CD14-positive monocyte (primary cell): ENCODE data around the gene FCRL6. TPM values are rescaled to one million over a fixed set of nuclear protein-coding genes. Genes with fewer than 3 reads are reported as not detected.

Experiments used
- DNase-seq, 3 donors: peaks; one replicate each; pipeline ENCODE4 v3.0.0-alpha.2; 2011 to 2022
- H2AFZ ChIP-seq: 2 replicates; pipeline ENCODE4 v1.6.0; 2012; ENCODE audit warnings: mild to moderate bottlenecking, low read depth, low read length, inconsistent platforms; ENCODE audit not compliant: insufficient read depth, poor library complexity, severe bottlenecking
- H3K27ac ChIP-seq, 2 donors: 1 replicate in 1 of 2; 2 replicates in 1 of 2; pipeline ENCODE4 v1.5.1; 2012 to 2013; ENCODE audit warnings: low read length in 2 of 2, control low read depth in 1 of 2, inconsistent platforms in 1 of 2, low read depth in 1 of 2, mild to moderate bottlenecking in 1 of 2
- H3K27me3 ChIP-seq, 2 donors: one replicate each; pipeline versions ENCODE4 v1.6.0 to v1.6.1; 2011 to 2013; ENCODE audit warnings: low read length in 2 of 2; ENCODE audit not compliant: control insufficient read depth in 2 of 2, insufficient read depth in 2 of 2
- H3K36me3 ChIP-seq, 2 donors: replicated peaks in 1 of 2; 1 replicate in 1 of 2; 2 replicates in 1 of 2; pipeline versions ENCODE4 v1.5.1 to v1.6.1; 2012 to 2013; ENCODE audit warnings: low read length in 2 of 2, control low read depth in 1 of 2, inconsistent platforms in 1 of 2, mild to moderate bottlenecking in 1 of 2; ENCODE audit not compliant: insufficient read depth in 2 of 2, control insufficient read depth in 1 of 2
- H3K4me1 ChIP-seq, 2 donors: 1 replicate in 1 of 2; 2 replicates in 1 of 2; pipeline versions ENCODE4 v1.5.1 to v1.6.1; 2012 to 2013; ENCODE audit warnings: low read length in 2 of 2, control low read depth in 1 of 2, inconsistent platforms in 1 of 2, mild to moderate bottlenecking in 1 of 2, moderate library complexity in 1 of 2; ENCODE audit not compliant: insufficient read depth in 2 of 2, control insufficient read depth in 1 of 2
- H3K4me2 ChIP-seq: replicated peaks from 2 replicates; pipeline ENCODE3; 2012; ENCODE audit warnings: low read length, moderate library complexity, mild to moderate bottlenecking; ENCODE audit not compliant: poor library complexity, severe bottlenecking; ENCODE audit errors: extremely low read depth
- H3K4me3 ChIP-seq, 3 experiments: fragments of 200-600 bp in 1 of 3; sonication (generic) in 1 of 3; replicated peaks in 1 of 3; 1 replicate in 2 of 3; 2 replicates in 1 of 3; pipeline ENCODE4 v1.5.1; 2011 to 2013; ENCODE audit warnings: low read length in 3 of 3, mild to moderate bottlenecking in 3 of 3, control low read depth in 2 of 3, low read depth in 2 of 3, inconsistent platforms in 1 of 3, moderate library complexity in 1 of 3
- H3K79me2 ChIP-seq: 2 replicates; pipeline ENCODE4 v1.6.0; 2012; ENCODE audit warnings: mild to moderate bottlenecking, control low read depth, inconsistent platforms, low read length, moderate library complexity; ENCODE audit not compliant: insufficient read depth
- H3K9ac ChIP-seq: 2 replicates; pipeline ENCODE4 v1.6.0; 2017; ENCODE audit warnings: low read length, mild to moderate bottlenecking; ENCODE audit not compliant: insufficient read depth, poor library complexity, severe bottlenecking
- H3K9me3 ChIP-seq, 2 donors: replicated peaks in 1 of 2; 1 replicate in 1 of 2; 2 replicates in 1 of 2; pipeline versions ENCODE4 v1.5.1 to v1.6.1; 2012 to 2013; ENCODE audit warnings: low read length in 2 of 2, control low read depth in 1 of 2; ENCODE audit not compliant: control insufficient read depth in 1 of 2, insufficient read depth in 1 of 2
- H4K20me1 ChIP-seq: 2 replicates; pipeline ENCODE4 v1.6.0; 2012; ENCODE audit warnings: mild to moderate bottlenecking, low read length, control low read depth, moderate library complexity; ENCODE audit not compliant: insufficient read depth
- H3K27ac Mint-ChIP-seq, 7 donors: one replicate each; pipeline ENCODE4 v1.8.0; 2020; ENCODE audit warnings: mild to moderate bottlenecking in 7 of 7, mixed read lengths in 7 of 7, moderate library complexity in 6 of 7, inconsistent platforms in 2 of 7
- H3K27me3 Mint-ChIP-seq, 3 donors: one replicate each; pipeline ENCODE4 v1.8.0; 2021 to 2022; ENCODE audit warnings: low read depth in 3 of 3, mild to moderate bottlenecking in 3 of 3, mixed read lengths in 3 of 3, moderate library complexity in 3 of 3, inconsistent platforms in 1 of 3
- H3K36me3 Mint-ChIP-seq, 2 donors: one replicate each; pipeline ENCODE4 v1.8.0; 2020; ENCODE audit warnings: mixed read lengths in 2 of 2, inconsistent platforms in 1 of 2, mild to moderate bottlenecking in 1 of 2
- H3K4me1 Mint-ChIP-seq: one replicate; pipeline ENCODE4 v1.8.0; 2020; ENCODE audit warnings: mild to moderate bottlenecking, mixed read lengths
- H3K4me3 Mint-ChIP-seq, 2 donors: one replicate each; pipeline ENCODE4 v1.8.0; 2020; ENCODE audit warnings: mild to moderate bottlenecking in 2 of 2, mixed read lengths in 2 of 2, moderate library complexity in 1 of 2
- H3K9me3 Mint-ChIP-seq, 7 donors: one replicate each; pipeline ENCODE4 v1.8.0; 2020 to 2022; ENCODE audit warnings: mixed read lengths in 7 of 7, mild to moderate bottlenecking in 6 of 7, moderate library complexity in 6 of 7, inconsistent platforms in 2 of 7
- WGBS: methylation state at CpG from one replicate; pipeline ENCODE4 v1.1.5; 2013; ENCODE audit warnings: missing lambda C conversion rate; ENCODE audit not compliant: insufficient coverage; 5-methylcytosine and 5-hydroxymethylcytosine counted together
- intact Hi-C, 2 donors: fragments of 100-400 bp; cut with micrococcal nuclease; formaldehyde crosslinking; loops; one replicate each; pipeline versions ENCODE4 v1.15.0 to v1.15.1; 2023
- polyA plus RNA-seq, 3 donors: library from polyadenylated mRNA; depleted of rRNA in 1 of 3; unstranded in 2 of 3; stranded (reverse) in 1 of 3; fragments of 300-500 nt in 2 of 3; fragments of >200 nt in 1 of 3; fragmentation: Illumina TruSeq in 2 of 3; gene quantifications; 1 replicate in 2 of 3; 2 replicates in 1 of 3; pipeline ENCODE4 v1.2.3, GENCODE V29; 2012 to 2021
- TF ChIP-seq, protein P1 (sequence below): fragments of 200-600 bp; IDR thresholded peaks from one replicate; pipeline ENCODE4 v1.8.0; 2022; ENCODE audit warnings: antibody characterized with exemption, mild to moderate bottlenecking

Gene FCRL6
- polyA plus RNA-seq, 3 donors, result 0.15 to 0.36 (median 0.17) TPM

DNA sequence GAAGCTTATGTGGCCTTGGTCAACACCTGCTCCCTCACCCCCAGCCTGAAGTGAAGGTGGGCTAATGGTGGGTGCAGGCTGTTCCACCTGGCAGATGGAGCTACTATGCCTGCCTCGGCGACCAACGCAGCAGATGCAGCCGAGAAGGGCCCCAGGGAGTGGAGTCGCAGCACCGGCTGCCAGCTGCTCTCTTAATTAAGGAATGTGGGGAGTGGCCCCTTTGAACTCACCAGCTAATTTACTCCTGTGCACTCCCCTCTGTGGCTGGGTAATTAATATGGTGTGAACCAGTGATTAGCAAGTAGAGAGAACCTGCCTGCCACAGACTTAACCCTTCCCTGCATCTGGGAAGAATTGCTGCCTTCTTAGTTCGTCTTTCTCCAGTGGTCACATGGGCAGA lies 21.2 kb downstream of the FCRL6 start:
- H3K9ac ChIP-seq, result no peak overlapping the region
- H3K4me1 Mint-ChIP-seq, result peaks cover 53% of the 10 kb centered on the region
- intact Hi-C loops, result no loop called here
- TF ChIP-seq, protein P1, sequence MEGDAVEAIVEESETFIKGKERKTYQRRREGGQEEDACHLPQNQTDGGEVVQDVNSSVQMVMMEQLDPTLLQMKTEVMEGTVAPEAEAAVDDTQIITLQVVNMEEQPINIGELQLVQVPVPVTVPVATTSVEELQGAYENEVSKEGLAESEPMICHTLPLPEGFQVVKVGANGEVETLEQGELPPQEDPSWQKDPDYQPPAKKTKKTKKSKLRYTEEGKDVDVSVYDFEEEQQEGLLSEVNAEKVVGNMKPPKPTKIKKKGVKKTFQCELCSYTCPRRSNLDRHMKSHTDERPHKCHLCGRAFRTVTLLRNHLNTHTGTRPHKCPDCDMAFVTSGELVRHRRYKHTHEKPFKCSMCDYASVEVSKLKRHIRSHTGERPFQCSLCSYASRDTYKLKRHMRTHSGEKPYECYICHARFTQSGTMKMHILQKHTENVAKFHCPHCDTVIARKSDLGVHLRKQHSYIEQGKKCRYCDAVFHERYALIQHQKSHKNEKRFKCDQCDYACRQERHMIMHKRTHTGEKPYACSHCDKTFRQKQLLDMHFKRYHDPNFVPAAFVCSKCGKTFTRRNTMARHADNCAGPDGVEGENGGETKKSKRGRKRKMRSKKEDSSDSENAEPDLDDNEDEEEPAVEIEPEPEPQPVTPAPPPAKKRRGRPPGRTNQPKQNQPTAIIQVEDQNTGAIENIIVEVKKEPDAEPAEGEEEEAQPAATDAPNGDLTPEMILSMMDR, result no peak
- 87% methylated on average over 3 of the region's 7 CpGs for WGBS
- no peaks in the 10 kb centered on the region for H3K36me3 ChIP-seq
- no peak overlapping the region for H3K4me2 ChIP-seq
- H2AFZ ChIP-seq, result no peak overlapping the region
- H3K36me3 Mint-ChIP-seq, result peaks cover 0 to 3% of the 10 kb centered on the region in 2 donors
- DNase-seq, result no peak
- H3K9me3 ChIP-seq, result no peaks in the 10 kb centered on the region
- peaks cover 36 to 37% of the 10 kb centered on the region in 2 donors for H3K4me1 ChIP-seq
- no peak overlapping the region for H3K27ac ChIP-seq
- H3K79me2 ChIP-seq, result no peaks in the 10 kb centered on the region
- H3K27ac Mint-ChIP-seq, result no peak overlapping the region
- H4K20me1 ChIP-seq, result no peaks in the 10 kb centered on the region
- H3K27me3 ChIP-seq, result no peaks in the 10 kb centered on the region
- peaks cover under 1 to 10% (median 6%) of the 10 kb centered on the region in 3 donors for H3K27me3 Mint-ChIP-seq
- H3K4me3 ChIP-seq, result no peak overlapping the region
- no peaks in the 10 kb centered on the region for H3K9me3 Mint-ChIP-seq
- H3K4me3 Mint-ChIP-seq, result no peak overlapping the region

DNA sequence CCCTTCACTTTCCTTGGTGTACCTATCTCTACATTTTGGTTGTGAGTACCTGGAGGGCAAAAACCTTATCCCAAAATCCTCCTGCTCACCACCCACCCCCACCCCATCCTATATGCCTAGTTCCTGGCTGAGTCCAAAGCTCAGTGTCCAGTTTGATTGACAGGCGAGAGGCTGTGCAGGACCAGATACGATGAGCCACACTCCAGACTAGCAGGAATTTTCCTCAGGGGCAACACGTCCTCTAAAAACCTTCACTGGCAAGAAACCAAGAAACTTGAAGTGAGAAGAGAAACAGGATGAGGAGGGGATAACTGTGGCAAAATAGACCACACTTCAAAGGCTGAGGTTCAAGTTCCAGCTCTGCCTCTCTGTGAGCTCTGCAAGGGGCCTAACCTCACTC lies 23.4 kb downstream of the FCRL6 start:
- TF ChIP-seq, protein P1, result no peak
- Histone ChIP-seq H3K79me2 (no peaks in the 10 kb centered on the region), H3K4me1 (peaks cover 57 to 58% of the 10 kb centered on the region in 2 donors), H3K9ac (no peak overlapping the region), H3K36me3 (no peaks in the 10 kb centered on the region), H4K20me1 (no peaks in the 10 kb centered on the region), H3K27ac (peak overlapping the region in 1 of 2 donors; percentile 47), H3K4me3 (peak overlapping the region in 1 of 3 experiments; percentile 59), H3K9me3 (no peaks in the 10 kb centered on the region), H2AFZ (no peak overlapping the region), H3K4me2 (peak overlapping the region; percentile 28), H3K27me3 (no peaks in the 10 kb centered on the region)
- intact Hi-C loops, result no loop called here
- peaks cover 0 to 3% of the 10 kb centered on the region in 2 donors for H3K36me3 Mint-ChIP-seq
- peak overlapping the region in 2 of 7 donors; percentile 6 to 34 for H3K27ac Mint-ChIP-seq
- no CpG with 5 or more reads among the region's 3 CpGs for WGBS
- H3K4me1 Mint-ChIP-seq, result peaks cover 73% of the 10 kb centered on the region
- peaks cover 0 to 7% (median 4%) of the 10 kb centered on the region in 3 donors for H3K27me3 Mint-ChIP-seq
- H3K4me3 Mint-ChIP-seq, result peak overlapping the region; percentile 4 to 27
- peaks cover 0 to 2% (median 0%) of the 10 kb centered on the region in 7 donors for H3K9me3 Mint-ChIP-seq
- DNase-seq, result no peak
